Measurements from ENCODE around the gene APOL1. TPM values are rescaled to one million over a fixed set of nuclear protein-coding genes. Genes with fewer than 3 reads are reported as not detected.

APOL1 gene
- total and polyA plus RNA-seq, 9 of the 15 experiments (the other 6 are each of a cell fraction or from before 2014, with no cell fraction given): 2.5 to 9.7 (median 5.6) TPM

- Histone ChIP-seq H4K20me1 (replicated peaks; ENCODE audit: control insufficient read depth, insufficient read depth, low read length) (no peaks in the 10 kb centered on the region), H3K9me1 (ENCODE audit: control insufficient read depth, insufficient read depth, low read length) (no peaks in the 10 kb centered on the region), H3K4me3 (peak overlapping the region; percentile 59), H3K36me3 (ENCODE audit: control insufficient read depth, insufficient read depth, low read length) (peaks cover 6% of the 10 kb centered on the region; the same call in 2 of the 3 replicates), H3K9ac (ENCODE audit: insufficient read depth in 1 of 2, low read depth in 2 of 2, low read length in 2 of 2) (peak overlapping the region in 1 of 2 experiments; percentile 79; a peak in 2 of 4 replicates), H2AFZ (ENCODE audit: low read depth, low read length) (no peak overlapping the region), H3K4me1 (replicated peaks in 1 of 2; ENCODE audit: control insufficient read depth in 2 of 2, insufficient read depth in 2 of 2, low read length in 2 of 2) (peaks cover 4 to 10% of the 10 kb centered on the region in 2 experiments; a peak in 4 of 5 replicates), H3K9me3 (replicated peaks; ENCODE audit: control insufficient read depth, insufficient read depth, low read depth, low read length) (peaks cover 2% of the 10 kb centered on the region; the same call in 1 of the 2 replicates), H3K27ac (ENCODE audit: extremely low read depth, low read depth, low read length) (no peak overlapping the region), H3K79me2 (ENCODE audit: control insufficient read depth, insufficient read depth, low read length) (peaks cover 23% of the 10 kb centered on the region), H3K27me3 (ENCODE audit: control insufficient read depth in 2 of 2, insufficient read depth in 2 of 2, low read length in 2 of 2) (no peaks in the 10 kb centered on the region), H3K4me2 (ENCODE audit: insufficient read depth, low read length) (peak overlapping the region; percentile 97; the same call in 1 of the 2 replicates)
- no TSS peak for BruUV-seq (replicated peaks)
- ATAC-seq: no peak
- in situ Hi-C loops (cut with MboI): no loop called here
- no peak for FAIRE-seq
- DNase-seq (ENCODE audit: extremely low read depth in 1 of 4, low spot score in 3 of 4): no peak
- WGBS (ENCODE audit: insufficient coverage, low coverage, missing lambda C conversion rate): 75% methylated on average over 7 of the region's 12 CpGs
- CTCF ChIA-PET (ENCODE audit: low intra/inter-chr PET ratio): no interaction called here
- intact Hi-C loops (cut with micrococcal nuclease): loop anchor here (5.0 kb wide), 1 partner anchor 40 kb away; no protein-coding TSS in a partner anchor
- TF ChIP-seq JUND (IDR thresholded peaks at IDR 0.05; ENCODE audit: borderline replicate concordance, low read depth, low read length) (0 out of 2 replicates have a peak, but pooled peaks have one; percentile 28), JUND (tag; IDR thresholded peaks at IDR 0.05; ENCODE audit: borderline replicate concordance, low read depth, low read length) (no peak; the same call in 2 of the 3 replicates), FOSL1 (tag; conservative IDR thresholded peaks at IDR 0.05) (peak; percentile 39; the same call in 1 of the 2 replicates), TAF9B (IDR thresholded peaks at IDR 0.05; ENCODE audit: partially characterized antibody) (peak; percentile 14), IRF2 (CRISPR knock-in tag; IDR thresholded peaks at IDR 0.05) (peak; percentile 69; the same call in 1 of the 2 replicates), NR2C2 (CRISPR knock-in tag; IDR thresholded peaks at IDR 0.05) (no peak), NR2C2 (tag; IDR thresholded peaks at IDR 0.05) (no peak), SMAD1 (IDR thresholded peaks at IDR 0.05; ENCODE audit: low read depth, low read length, partially characterized antibody) (no peak), ZNF668 (CRISPR knock-in tag; IDR thresholded peaks at IDR 0.05) (no peak), MCM3 (IDR thresholded peaks at IDR 0.05) (no peak)
- TF ChIP-seq, protein P1, sequence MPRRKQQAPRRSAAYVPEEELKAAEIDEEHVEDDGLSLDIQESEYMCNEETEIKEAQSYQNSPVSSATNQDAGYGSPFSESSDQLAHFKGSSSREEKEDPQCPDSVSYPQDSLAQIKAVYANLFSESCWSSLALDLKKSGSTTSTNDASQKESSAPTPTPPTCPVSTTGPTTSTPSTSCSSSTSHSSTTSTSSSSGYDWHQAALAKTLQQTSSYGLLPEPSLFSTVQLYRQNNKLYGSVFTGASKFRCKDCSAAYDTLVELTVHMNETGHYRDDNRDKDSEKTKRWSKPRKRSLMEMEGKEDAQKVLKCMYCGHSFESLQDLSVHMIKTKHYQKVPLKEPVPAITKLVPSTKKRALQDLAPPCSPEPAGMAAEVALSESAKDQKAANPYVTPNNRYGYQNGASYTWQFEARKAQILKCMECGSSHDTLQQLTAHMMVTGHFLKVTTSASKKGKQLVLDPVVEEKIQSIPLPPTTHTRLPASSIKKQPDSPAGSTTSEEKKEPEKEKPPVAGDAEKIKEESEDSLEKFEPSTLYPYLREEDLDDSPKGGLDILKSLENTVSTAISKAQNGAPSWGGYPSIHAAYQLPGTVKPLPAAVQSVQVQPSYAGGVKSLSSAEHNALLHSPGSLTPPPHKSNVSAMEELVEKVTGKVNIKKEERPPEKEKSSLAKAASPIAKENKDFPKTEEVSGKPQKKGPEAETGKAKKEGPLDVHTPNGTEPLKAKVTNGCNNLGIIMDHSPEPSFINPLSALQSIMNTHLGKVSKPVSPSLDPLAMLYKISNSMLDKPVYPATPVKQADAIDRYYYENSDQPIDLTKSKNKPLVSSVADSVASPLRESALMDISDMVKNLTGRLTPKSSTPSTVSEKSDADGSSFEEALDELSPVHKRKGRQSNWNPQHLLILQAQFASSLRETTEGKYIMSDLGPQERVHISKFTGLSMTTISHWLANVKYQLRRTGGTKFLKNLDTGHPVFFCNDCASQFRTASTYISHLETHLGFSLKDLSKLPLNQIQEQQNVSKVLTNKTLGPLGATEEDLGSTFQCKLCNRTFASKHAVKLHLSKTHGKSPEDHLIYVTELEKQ (CRISPR knock-in tag; IDR thresholded peaks at IDR 0.05): no peak
- POLR2A ChIA-PET: interaction anchor here (0.6 to 3.2 kb wide), 7 partner anchors 8 to 253 kb away, joined by 3 to 15 read pairs (median 3); partner anchors contain the start of genes APOL1 and APOL3
Measured at GRCh38 chr22:36237462-36238372, 15.2 kb upstream of the APOL1 start.

Data from K562 (cell line).